H9 (cell line): Measurements from ENCODE around the gene BRS3. TPM values are rescaled to one million over a fixed set of nuclear protein-coding genes. Genes with fewer than 3 reads are reported as not detected.

Experiments
- DNase-seq: peaks from one replicate; pipeline ENCODE4 v3.0.0-alpha.2; 2017
- H2AFZ ChIP-seq: one replicate; pipeline ENCODE4 v1.6.1; 2013; ENCODE audit warnings: mild to moderate bottlenecking, low read length, control low read depth, moderate library complexity
- H2AK5ac ChIP-seq: 2 replicates; pipeline ENCODE4 v1.6.1; 2013; ENCODE audit warnings: low read length, control low read depth, mixed read lengths; ENCODE audit not compliant: insufficient read length
- H2BK120ac ChIP-seq: one replicate; pipeline ENCODE4 v1.6.1; 2013; ENCODE audit warnings: low read depth, mild to moderate bottlenecking, low read length, control low read depth, inconsistent platforms; ENCODE audit not compliant: poor library complexity, severe bottlenecking
- H2BK12ac ChIP-seq: 2 replicates; pipeline ENCODE4 v1.6.1; 2013; ENCODE audit warnings: low read length, control low read depth, mixed read lengths, low read depth; ENCODE audit not compliant: insufficient read length
- H2BK15ac ChIP-seq: 2 replicates; pipeline ENCODE4 v1.6.1; 2013; ENCODE audit warnings: low read depth, low read length, control low read depth
- H2BK20ac ChIP-seq: one replicate; pipeline ENCODE4 v1.6.1; 2013; ENCODE audit warnings: low read depth, mild to moderate bottlenecking, low read length, control low read depth, inconsistent platforms; ENCODE audit not compliant: poor library complexity, severe bottlenecking
- H2BK5ac ChIP-seq: 2 replicates; pipeline ENCODE4 v1.6.1; 2013; ENCODE audit warnings: low read length, control low read depth, mixed read lengths; ENCODE audit not compliant: insufficient read length
- H3K14ac ChIP-seq: 2 replicates; pipeline ENCODE4 v1.6.1; 2013; ENCODE audit warnings: low read length, control low read depth; ENCODE audit not compliant: insufficient read depth
- H3K18ac ChIP-seq: 2 replicates; pipeline ENCODE4 v1.6.1; 2013; ENCODE audit warnings: low read depth, mild to moderate bottlenecking, mixed read lengths, low read length, control low read depth; ENCODE audit not compliant: insufficient read length
- H3K23ac ChIP-seq: 2 replicates; pipeline ENCODE4 v1.6.1; 2013; ENCODE audit warnings: low read length, control low read depth, mixed read lengths, low read depth; ENCODE audit not compliant: insufficient read length
- H3K23me2 ChIP-seq: 2 replicates; pipeline ENCODE4 v1.6.1; 2013; ENCODE audit warnings: low read depth, mild to moderate bottlenecking, mixed read lengths, low read length, control low read depth; ENCODE audit not compliant: insufficient read length, poor library complexity, severe bottlenecking
- H3K27ac ChIP-seq: 2 replicates; pipeline ENCODE4 v1.5.1; 2013; ENCODE audit warnings: low read length, control low read depth, mixed read lengths, low read depth; ENCODE audit not compliant: insufficient read length
- H3K27me3 ChIP-seq: 2 replicates; pipeline ENCODE4 v1.6.1; 2013; ENCODE audit warnings: low read length, control low read depth, inconsistent platforms; ENCODE audit not compliant: insufficient read depth
- H3K4ac ChIP-seq: 2 replicates; pipeline ENCODE4 v1.6.1; 2013; ENCODE audit warnings: low read depth, mild to moderate bottlenecking, control low read depth, inconsistent platforms, low read length, moderate library complexity
- H3K4me1 ChIP-seq: 2 replicates; pipeline ENCODE4 v1.6.1; 2013; ENCODE audit warnings: low read length, control low read depth, inconsistent platforms; ENCODE audit not compliant: insufficient read depth
- H3K4me2 ChIP-seq: 2 replicates; pipeline ENCODE4 v1.6.1; 2013; ENCODE audit warnings: low read length, control low read depth, mixed read lengths; ENCODE audit not compliant: insufficient read length, insufficient read depth
- H3K56ac ChIP-seq: 2 replicates; pipeline ENCODE4 v1.6.1; 2013; ENCODE audit warnings: low read depth, mild to moderate bottlenecking, mixed read lengths, low read length, control low read depth; ENCODE audit not compliant: insufficient read length
- H3K79me1 ChIP-seq: 2 replicates; pipeline ENCODE4 v1.6.1; 2013; ENCODE audit warnings: low read depth, mild to moderate bottlenecking, moderate library complexity, low read length, control low read depth, inconsistent platforms; ENCODE audit not compliant: insufficient read depth, poor library complexity, severe bottlenecking
- H3K79me2 ChIP-seq: 2 replicates; pipeline ENCODE4 v1.6.1; 2013; ENCODE audit warnings: low read length, control low read depth, inconsistent platforms; ENCODE audit not compliant: insufficient read depth
- H3K9ac ChIP-seq: 2 replicates; pipeline ENCODE4 v1.6.1; 2013; ENCODE audit warnings: low read length, control low read depth, mixed read lengths; ENCODE audit not compliant: insufficient read length; ENCODE audit errors: extremely low read depth
- H3K9me3 ChIP-seq: one replicate; pipeline ENCODE4 v1.6.1; 2013; ENCODE audit warnings: low read depth, low read length, inconsistent platforms; ENCODE audit not compliant: control insufficient read depth
- H3T11ph ChIP-seq: one replicate; pipeline ENCODE4 v1.6.1; 2013; ENCODE audit warnings: mild to moderate bottlenecking, low read length, control low read depth, inconsistent platforms
- H4K20me1 ChIP-seq: one replicate; pipeline ENCODE4 v1.6.1; 2013; ENCODE audit not compliant: control insufficient read depth, insufficient read length, insufficient read depth
- H4K5ac ChIP-seq: 2 replicates; pipeline ENCODE4 v1.6.1; 2013; ENCODE audit warnings: low read depth, mild to moderate bottlenecking, mixed read lengths, low read length, control low read depth; ENCODE audit not compliant: insufficient read length
- H4K8ac ChIP-seq: replicated peaks from 2 replicates; pipeline ENCODE4 v1.6.1; 2013; ENCODE audit warnings: low read length, control low read depth, mixed read lengths, low read depth; ENCODE audit not compliant: insufficient read length
- H4K91ac ChIP-seq: 2 replicates; pipeline ENCODE4 v1.6.1; 2013; ENCODE audit warnings: low read depth, mild to moderate bottlenecking, moderate library complexity, mixed read lengths, low read length, control low read depth; ENCODE audit not compliant: insufficient read length
- H3K27ac Mint-ChIP-seq, 3 experiments: 2 replicates in 2 of 3; 3 replicates in 1 of 3; pipeline ENCODE4 v1.8.0; 2020 to 2021; ENCODE audit warnings: mixed read lengths in 3 of 3, mild to moderate bottlenecking in 1 of 3, moderate library complexity in 1 of 3
- H3K27me3 Mint-ChIP-seq: 2 replicates; pipeline ENCODE4 v1.8.0; 2021; ENCODE audit warnings: low read depth, mild to moderate bottlenecking, moderate library complexity, mixed read lengths
- H3K36me3 Mint-ChIP-seq, 3 experiments: 2 replicates in 2 of 3; 3 replicates in 1 of 3; pipeline ENCODE4 v1.8.0; 2020 to 2021; ENCODE audit warnings: low read depth in 3 of 3, mixed read lengths in 3 of 3; ENCODE audit not compliant: insufficient read depth in 1 of 3
- H3K4me1 Mint-ChIP-seq, 2 experiments: 2 replicates each; pipeline ENCODE4 v1.8.0; 2020; ENCODE audit warnings: mixed read lengths in 2 of 2
- H3K4me3 Mint-ChIP-seq, 2 experiments: 2 replicates in 1 of 2; 3 replicates in 1 of 2; pipeline ENCODE4 v1.8.0; 2020 to 2021; ENCODE audit warnings: mild to moderate bottlenecking in 2 of 2, mixed read lengths in 2 of 2, moderate library complexity in 1 of 2
- H3K9me3 Mint-ChIP-seq, 2 experiments: 2 replicates in 1 of 2; 3 replicates in 1 of 2; pipeline ENCODE4 v1.8.0; 2020; ENCODE audit warnings: mild to moderate bottlenecking in 2 of 2, mixed read lengths in 2 of 2, moderate library complexity in 1 of 2
- WGBS: extraction: QIAGEN DNeasy Blood & Tissue Kit; methylation state at CpG from one replicate; pipeline ENCODE4 v1.1.7; 2013; ENCODE audit warnings: missing lambda C conversion rate, low lambda C conversion rate, mixed read lengths; ENCODE audit not compliant: insufficient read length; ENCODE audit errors: extremely low coverage; 5-methylcytosine and 5-hydroxymethylcytosine counted together
- total RNA-seq: library from RNA; stranded (reverse); gene quantifications from 2 replicates; pipeline ENCODE4 v1.2.1, GENCODE V29; 2021
- TF ChIP-seq, protein P1 (sequence below): fragments of 200-600 bp; sonication (generic); conservative IDR thresholded peaks from 3 replicates; pipeline ENCODE4 v1.8.0; 2021; ENCODE audit warnings: antibody characterized with exemption, mild to moderate bottlenecking

The BRS3 gene
- total RNA-seq, 1 experiment from 2014 or later, result not detected

- no peak overlapping the region for H4K8ac ChIP-seq
- H2BK120ac ChIP-seq, result no peak overlapping the region
- no peak overlapping the region for H3K4ac ChIP-seq
- no peaks in the 10 kb centered on the region for H3K79me2 ChIP-seq
- Mint-ChIP-seq H3K36me3 (no peaks in the 10 kb centered on the region), H3K27me3 (peaks cover 4% of the 10 kb centered on the region; the same call in 1 of the 2 replicates), H3K9me3 (peaks cover 57 to 67% of the 10 kb centered on the region in 2 experiments), H3K4me3 (no peak overlapping the region), H3K4me1 (no peaks in the 10 kb centered on the region), H3K27ac (no peak overlapping the region)
- H3K23me2 ChIP-seq, result no peaks in the 10 kb centered on the region
- no peak overlapping the region for H3K27ac ChIP-seq
- TF ChIP-seq, protein P1, sequence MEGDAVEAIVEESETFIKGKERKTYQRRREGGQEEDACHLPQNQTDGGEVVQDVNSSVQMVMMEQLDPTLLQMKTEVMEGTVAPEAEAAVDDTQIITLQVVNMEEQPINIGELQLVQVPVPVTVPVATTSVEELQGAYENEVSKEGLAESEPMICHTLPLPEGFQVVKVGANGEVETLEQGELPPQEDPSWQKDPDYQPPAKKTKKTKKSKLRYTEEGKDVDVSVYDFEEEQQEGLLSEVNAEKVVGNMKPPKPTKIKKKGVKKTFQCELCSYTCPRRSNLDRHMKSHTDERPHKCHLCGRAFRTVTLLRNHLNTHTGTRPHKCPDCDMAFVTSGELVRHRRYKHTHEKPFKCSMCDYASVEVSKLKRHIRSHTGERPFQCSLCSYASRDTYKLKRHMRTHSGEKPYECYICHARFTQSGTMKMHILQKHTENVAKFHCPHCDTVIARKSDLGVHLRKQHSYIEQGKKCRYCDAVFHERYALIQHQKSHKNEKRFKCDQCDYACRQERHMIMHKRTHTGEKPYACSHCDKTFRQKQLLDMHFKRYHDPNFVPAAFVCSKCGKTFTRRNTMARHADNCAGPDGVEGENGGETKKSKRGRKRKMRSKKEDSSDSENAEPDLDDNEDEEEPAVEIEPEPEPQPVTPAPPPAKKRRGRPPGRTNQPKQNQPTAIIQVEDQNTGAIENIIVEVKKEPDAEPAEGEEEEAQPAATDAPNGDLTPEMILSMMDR, result no peak
- H3K14ac ChIP-seq, result no peak overlapping the region
- no peak overlapping the region for H4K5ac ChIP-seq
- WGBS, result no CpG with 5 or more reads among the region's 5 CpGs
- H2BK20ac ChIP-seq, result no peak overlapping the region
- H3K9me3 ChIP-seq, result peaks cover 40% of the 10 kb centered on the region
- H3T11ph ChIP-seq, result no peak overlapping the region
- H2BK5ac ChIP-seq, result no peak overlapping the region
- no peak overlapping the region for H3K9ac ChIP-seq
- H3K27me3 ChIP-seq, result no peaks in the 10 kb centered on the region
- no peak overlapping the region for H2BK12ac ChIP-seq
- H2BK15ac ChIP-seq, result no peak overlapping the region
- no peak overlapping the region for H2AFZ ChIP-seq
- no peak overlapping the region for H3K18ac ChIP-seq
- no peak overlapping the region for H3K56ac ChIP-seq
- H3K23ac ChIP-seq, result no peak overlapping the region
- no peak overlapping the region for H3K4me2 ChIP-seq
- no peaks in the 10 kb centered on the region for H3K4me1 ChIP-seq
- no peaks in the 10 kb centered on the region for H3K79me1 ChIP-seq
- H4K20me1 ChIP-seq, result no peaks in the 10 kb centered on the region
- H4K91ac ChIP-seq, result no peak overlapping the region
- H2AK5ac ChIP-seq, result no peak overlapping the region
- DNase-seq, result no peak
Observed at GRCh38 chrX:136540226-136540625, 52.5 kb downstream of the BRS3 start.
